HG02981 (cell line): ENCODE results near the gene FBXO5.
"Not testable (repeated sequence)": the region's sequence is repeated elsewhere in the genome, so short reads cannot be mapped to it uniquely, and the experiment has no call there.

Source experiments
- ATAC-seq: cut with Tn5 transposase; IDR thresholded peaks from one replicate; pipeline ENCODE4 v1.9.1; 2021; ENCODE audit warnings: mild to moderate bottlenecking, moderate library complexity; ENCODE audit not compliant: unreplicated experiment

Gene FBXO5

GRCh38 chr6:152982904-152983636 lies at the start of gene FBXO5:
TSS of gene FBXO5 (minus strand) at chr6:152983041. CDS start at chr6:152982959, 82 bp downstream.
- peak; percentile 86 for ATAC-seq

DNA sequence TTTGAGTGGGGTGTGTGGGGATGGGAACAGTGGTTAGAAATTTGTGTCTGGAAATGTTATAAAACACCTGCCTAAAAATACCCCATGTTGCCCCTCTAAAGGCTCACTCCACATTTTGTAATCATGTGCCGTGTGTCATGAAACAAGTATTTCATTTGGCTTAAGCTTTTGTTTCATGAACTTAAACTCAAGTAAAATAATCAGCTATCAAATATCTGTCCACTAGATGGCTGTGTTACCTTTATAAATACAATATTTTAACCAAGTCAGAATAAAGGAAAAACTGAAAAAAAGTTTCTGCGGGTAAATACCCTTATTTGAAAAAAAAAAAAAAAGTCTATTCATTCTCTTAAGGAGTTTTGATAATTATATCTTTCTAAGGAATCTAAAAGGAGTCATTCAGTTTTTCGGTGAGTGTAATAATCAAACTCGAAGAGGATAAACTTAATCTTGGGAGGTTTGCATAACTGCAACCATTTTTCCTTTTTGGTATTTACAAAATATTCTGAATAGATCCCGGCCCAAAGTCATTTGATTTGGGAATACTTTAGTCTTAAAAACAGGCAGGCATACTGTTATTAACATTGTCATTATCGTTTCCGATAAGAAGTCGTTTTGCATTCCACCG lies 49.5 kb upstream of the FBXO5 start:
- ATAC-seq, result no peak

- ATAC-seq, result no peak
Measured at GRCh38 chr6:153031335-153031955, 48.6 kb upstream of the FBXO5 start.

DNA sequence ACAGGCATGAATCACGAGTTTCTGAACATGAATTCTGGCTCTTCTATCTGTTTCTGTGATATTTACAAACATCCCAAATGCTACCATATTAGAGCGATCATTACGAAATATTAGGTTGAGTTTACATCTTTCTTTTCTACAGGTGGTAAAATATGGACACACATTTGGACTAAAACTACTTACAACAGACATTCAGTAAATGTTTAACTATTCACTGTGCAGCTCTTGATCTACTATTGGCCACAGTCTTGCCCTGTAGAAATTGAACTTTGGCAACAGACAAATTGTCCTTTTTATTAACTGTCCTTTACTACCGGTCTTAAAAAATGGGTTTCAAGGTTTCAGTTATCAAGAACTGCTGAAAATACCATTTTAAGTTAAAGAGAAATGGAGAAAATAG lies 46.1 kb upstream of the FBXO5 start:
- no peak for ATAC-seq

DNA sequence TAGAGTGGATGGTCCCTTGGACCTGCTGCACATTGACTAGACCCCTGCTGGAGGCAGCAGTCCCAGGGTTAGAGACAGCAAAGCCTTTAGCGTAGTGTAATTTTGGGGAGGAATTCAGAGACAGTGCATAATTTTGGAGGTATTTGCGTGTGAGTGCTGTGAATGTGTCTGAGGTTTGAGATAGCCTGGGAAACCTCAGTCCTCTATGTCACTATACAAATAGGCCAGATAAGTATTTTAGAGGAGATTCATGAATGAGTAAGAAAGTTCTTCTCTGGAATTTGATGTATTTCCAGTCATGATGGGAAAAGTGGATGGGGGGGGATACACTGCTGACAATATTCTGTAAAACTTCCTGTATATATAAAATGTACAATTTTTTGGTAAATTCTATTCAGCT lies 45.4 kb upstream of the FBXO5 start:
- ATAC-seq, result no peak

- ATAC-seq, result no peak
Measured at GRCh38 chr6:153027480-153027879, 44.6 kb upstream of the FBXO5 start.

DNA sequence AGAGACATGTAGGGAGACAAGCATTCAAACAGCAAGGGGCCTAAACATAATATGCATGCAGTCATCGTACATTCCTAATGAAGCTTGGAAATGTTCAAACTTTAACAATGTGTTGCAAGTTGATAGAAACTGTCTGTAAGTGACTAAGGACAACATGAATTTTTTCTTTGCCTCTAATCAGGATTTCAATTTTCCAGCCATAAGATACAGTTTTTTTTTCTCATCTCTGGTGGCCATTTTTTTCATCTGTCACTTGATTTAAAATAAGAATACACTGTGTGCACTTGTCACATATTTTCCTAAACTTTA lies 41.8 kb upstream of the FBXO5 start:
- ATAC-seq, result no peak

- peak; percentile 98 for ATAC-seq
Measured at GRCh38 chr6:153023977-153024708, 41.3 kb upstream of the FBXO5 start.

GRCh38 chr6:153018355-153018754 lies 35.5 kb upstream of the FBXO5 start:
- no peak for ATAC-seq

DNA sequence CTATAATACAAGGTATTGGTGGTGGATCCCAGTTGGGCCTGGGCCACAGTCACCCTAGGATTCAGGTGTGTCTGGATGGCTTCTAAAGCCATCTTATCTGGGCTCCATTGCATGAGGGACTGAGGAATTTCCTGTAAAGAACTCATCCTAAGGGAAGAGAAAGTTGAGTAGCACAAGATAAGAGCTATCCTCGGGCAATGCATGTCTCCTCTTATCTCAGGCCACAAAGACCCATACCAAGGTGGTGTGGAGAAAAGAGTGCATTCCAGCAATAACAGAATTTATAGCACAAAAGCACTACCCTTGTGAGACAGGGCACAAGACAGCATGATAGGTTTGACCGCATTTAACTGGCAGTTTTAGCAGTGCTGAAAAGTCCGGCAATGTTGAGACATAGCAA lies 34.0 kb upstream of the FBXO5 start:
- ATAC-seq, result no peak

GRCh38 chr6:153015094-153015640 lies 32.3 kb upstream of the FBXO5 start:
- ATAC-seq, result no peak

DNA sequence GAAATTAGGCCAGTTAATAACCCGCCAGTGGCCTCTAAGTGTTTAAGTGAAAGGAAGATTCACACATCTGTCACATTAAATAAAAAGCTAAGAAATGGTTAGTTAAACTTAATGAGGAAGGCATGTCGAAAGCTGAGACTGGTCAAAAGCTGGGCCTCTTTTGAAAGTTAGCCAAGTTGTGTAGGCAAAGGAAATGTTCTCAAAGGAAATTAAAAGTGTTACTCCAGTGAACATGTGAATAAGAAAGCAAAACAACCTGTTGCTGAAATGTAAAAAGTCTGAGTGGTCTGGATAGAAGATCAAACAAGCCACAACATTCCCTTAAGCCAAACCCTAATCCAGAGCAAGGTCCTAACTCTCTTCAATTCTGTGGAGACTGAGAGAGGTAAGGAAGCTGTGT lies 30.6 kb upstream of the FBXO5 start:
- no peak for ATAC-seq

GRCh38 chr6:153012856-153013255 lies 30.0 kb upstream of the FBXO5 start:
- no peak for ATAC-seq

- peak; percentile 3 for ATAC-seq
Measured at GRCh38 chr6:153003366-153003690, 20.5 kb upstream of the FBXO5 start.

- peak; percentile 92 for ATAC-seq
Measured at GRCh38 chr6:153002613-153003365, 19.9 kb upstream of the FBXO5 start, which contains the start of gene MTRF1L. TSS of gene MTRF1L (minus strand) at chr6:153002709. CDS start at chr6:153002685, 24 bp downstream.

DNA sequence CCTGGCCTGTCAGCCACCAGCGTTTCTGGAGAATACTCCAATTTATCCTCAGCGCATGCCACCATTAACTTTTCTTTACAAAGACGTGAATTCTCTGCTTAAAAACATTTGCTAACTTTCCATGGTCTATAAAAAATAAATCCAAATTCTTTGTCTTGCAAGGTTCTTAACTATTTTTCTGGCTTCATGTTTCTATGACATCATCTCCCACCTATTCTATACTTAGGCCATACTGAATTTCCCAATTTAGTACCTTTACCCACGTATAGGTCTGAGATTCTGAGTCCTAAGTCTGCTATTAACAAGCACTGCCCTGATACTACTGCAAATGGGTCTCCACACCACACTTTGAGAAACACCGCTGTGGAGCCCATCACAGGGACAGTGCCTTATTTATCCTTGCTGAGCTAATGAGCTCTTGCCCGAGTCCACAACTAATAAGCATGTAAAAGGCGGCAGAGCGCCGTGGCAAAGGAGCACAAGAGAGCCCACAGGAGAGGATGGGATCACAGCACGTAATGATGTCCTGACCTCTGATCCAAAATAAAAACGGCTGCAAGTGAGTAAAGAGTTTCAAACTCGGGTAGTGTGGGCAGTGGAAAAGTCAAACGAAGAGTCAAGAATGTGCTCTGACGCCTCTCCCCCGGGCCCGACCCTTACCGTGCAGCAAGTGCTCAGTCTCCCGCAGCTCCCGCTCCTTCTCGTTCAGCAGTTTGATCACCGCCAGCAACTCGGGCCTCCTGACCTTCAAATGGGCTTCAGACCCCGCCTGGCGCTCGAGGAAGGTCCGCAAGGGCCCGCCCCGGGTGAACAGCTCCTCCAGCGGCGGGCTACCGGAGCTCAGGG lies 19.1 kb upstream of the FBXO5 start:
- peak; percentile 20 for ATAC-seq

- not testable (repeated sequence) for ATAC-seq
Measured at GRCh38 chr6:153000790-153001189, 17.9 kb upstream of the FBXO5 start.

GRCh38 chr6:153000243-153000642 lies 17.4 kb upstream of the FBXO5 start:
- ATAC-seq, result no peak

- not testable (repeated sequence) for ATAC-seq
Measured at GRCh38 chr6:152999538-152999937, 16.7 kb upstream of the FBXO5 start.

DNA sequence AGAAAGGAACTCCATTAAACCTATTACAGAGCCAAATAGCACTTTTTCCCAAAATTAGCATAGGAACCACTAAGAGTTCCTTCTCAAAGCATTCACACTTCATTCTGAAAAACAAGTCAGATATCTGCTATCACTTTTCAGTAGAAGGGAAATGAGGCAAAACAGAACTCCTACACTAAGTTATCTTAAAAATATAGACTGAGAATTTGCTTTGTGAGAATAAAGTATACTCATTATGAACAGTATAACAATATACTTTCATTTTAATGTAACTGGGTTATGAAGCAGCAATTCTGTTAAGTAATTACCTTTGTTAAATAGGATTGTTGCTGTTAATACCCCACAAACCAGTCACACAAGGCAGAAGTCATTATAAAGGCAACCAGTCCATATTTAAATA lies 11.0 kb upstream of the FBXO5 start:
- ATAC-seq, result no peak
